A549 (cell line): Measurements from ENCODE around the gene GRID2. TPM values are rescaled to one million over a fixed set of nuclear protein-coding genes. Genes with fewer than 3 reads are reported as not detected.

Experiments used
- ATAC-seq, 2 experiments: fragments of 200-7000 bp in 1 of 2; fragments of >200 bp in 1 of 2; cut with Nextera tagmentation in 1 of 2; cut with Tn5 transposase in 1 of 2; 3 replicates each; pipeline versions ENCODE4 v1.8.0 to v1.9.1; 2018 to 2020; ENCODE audit warnings: mild to moderate bottlenecking in 1 of 2, moderate library complexity in 1 of 2
- CTCF ChIA-PET: fragments of 300-600 bp; sonication (Branson Sonifier 250); formaldehyde crosslinking; extraction: SDS; loops from one replicate; lab custom pipeline; 2021; ENCODE audit warnings: antibody characterized with exemption, inconsistent platforms; lab: Yijun Ruan, JAX
- POLR2A ChIA-PET: fragments of 350-600 bp; formaldehyde crosslinking; extraction: SDS; loops from one replicate; lab custom pipeline; 2021; ENCODE audit warnings: antibody characterized with exemption, inconsistent platforms; lab: Yijun Ruan, JAX
- DNase-seq, 2 experiments: peaks; one replicate each; pipeline versions ENCODE4 v3.0.0 to v3.0.0-alpha.2; 2011 to 2016; ENCODE audit warnings: low read depth in 1 of 2, low spot score in 1 of 2
- FAIRE-seq: peaks from 2 replicates; lab custom pipeline; 2011; peaks lifted over from hg19 to GRCh38; lab: Jason Lieb, UNC
- H3K27ac ChIP-seq, 2 experiments: fragments of >200 bp; sonication (Bioruptor Twin); formaldehyde crosslinking; 3 replicates each; pipeline ENCODE4 v1.5.1; 2016 to 2017
- H3K4me1 ChIP-seq: fragments of >200 bp; sonication (Bioruptor Twin); formaldehyde crosslinking; 3 replicates; pipeline ENCODE4 v1.6.1; 2016
- H3K4me2 ChIP-seq: fragments of >200 bp; sonication (Bioruptor Twin); formaldehyde crosslinking; 3 replicates; pipeline ENCODE4 v1.6.1; 2016
- H3K4me3 ChIP-seq: fragments of >200 bp; sonication (Bioruptor Twin); formaldehyde crosslinking; 3 replicates; pipeline ENCODE4 v1.5.1; 2016
- H3K9me3 ChIP-seq: fragments of >200 bp; sonication (Bioruptor Twin); formaldehyde crosslinking; 3 replicates; pipeline ENCODE4 v1.6.1; 2016
- ATOH8 ChIP-seq: fragments of 250-450 bp; sonication (Bioruptor Pico); IDR thresholded peaks from 2 replicates; pipeline ENCODE4 v1.5.0; 2020; ENCODE audit warnings: low read depth, mild to moderate bottlenecking, moderate library complexity
- BHLHE40 ChIP-seq: IDR thresholded peaks from 2 replicates; pipeline ENCODE4 v1.6.1; 2012; ENCODE audit warnings: low read depth, low read length, inconsistent platforms
- CEBPB ChIP-seq, 2 experiments: fragments of >200 bp in 1 of 2; sonication (Bioruptor Twin) in 1 of 2; formaldehyde crosslinking in 1 of 2; IDR thresholded peaks; 2 replicates each; pipeline ENCODE4 v1.6.1; 2012 to 2016
- CHD2 ChIP-seq: fragments of 150-350 bp; IDR thresholded peaks from 2 replicates; pipeline ENCODE4 v1.6.1; 2014; ENCODE audit warnings: low read length; ENCODE audit not compliant: partially characterized antibody
- E2F6 ChIP-seq: IDR thresholded peaks from 2 replicates; pipeline ENCODE4 v1.6.1; 2012; ENCODE audit warnings: low read depth, borderline replicate concordance
- ESRRA ChIP-seq: fragments of 150-350 bp; IDR thresholded peaks from 2 replicates; pipeline ENCODE4 v1.6.1; 2014; ENCODE audit warnings: mild to moderate bottlenecking, low read length, borderline replicate concordance
- HDAC2 ChIP-seq: fragments of 200-600 bp; sonication (generic); IDR thresholded peaks from 2 replicates; pipeline ENCODE4 v1.6.1; 2016
- HOXA7 ChIP-seq: fragments of 250-450 bp; sonication (Bioruptor Pico); IDR thresholded peaks from 2 replicates; pipeline ENCODE4 v1.5.0; 2020; ENCODE audit warnings: mild to moderate bottlenecking, moderate library complexity
- KDM1A ChIP-seq: fragments of 200-600 bp; sonication (generic); IDR thresholded peaks from 2 replicates; pipeline ENCODE4 v1.6.1; 2016; ENCODE audit warnings: low read depth, mild to moderate bottlenecking
- KDM5A ChIP-seq: fragments of 200-600 bp; sonication (generic); IDR thresholded peaks from 2 replicates; pipeline ENCODE4 v1.6.1; 2016; ENCODE audit warnings: antibody characterized with exemption, mild to moderate bottlenecking
- NFE2L2 ChIP-seq: fragments of 150-350 bp; conservative IDR thresholded peaks from 2 replicates; pipeline ENCODE4 v1.6.1; 2014; ENCODE audit warnings: low read length
- NR3C1 ChIP-seq: fragments of >200 bp; sonication (Bioruptor Twin); formaldehyde crosslinking; IDR thresholded peaks from 3 replicates; pipeline ENCODE4 v1.6.1; 2017
- PBX3 ChIP-seq: IDR thresholded peaks from 2 replicates; pipeline ENCODE4 v1.6.1; 2012
- PHF8 ChIP-seq: fragments of 200-600 bp; sonication (generic); IDR thresholded peaks from 2 replicates; pipeline ENCODE4 v1.6.1; 2016; ENCODE audit warnings: low read depth, mild to moderate bottlenecking, antibody characterized with exemption, moderate library complexity, borderline replicate concordance
- POLR2A ChIP-seq: IDR thresholded peaks from 2 replicates; pipeline ENCODE4 v1.6.1; 2012; ENCODE audit warnings: mild to moderate bottlenecking, low read length
- RAD21 ChIP-seq, 2 experiments: fragments of >200 bp in 1 of 2; sonication (Bioruptor Twin) in 1 of 2; formaldehyde crosslinking in 1 of 2; IDR thresholded peaks in 1 of 2; conservative IDR thresholded peaks in 1 of 2; 2 replicates in 1 of 2; 3 replicates in 1 of 2; pipeline ENCODE4 v1.6.1; 2012 to 2018; ENCODE audit warnings: inconsistent platforms in 1 of 2
- RARB ChIP-seq: fragments of 250-450 bp; sonication (Bioruptor Pico); IDR thresholded peaks from 2 replicates; pipeline ENCODE4 v1.8.0; 2021; ENCODE audit warnings: mild to moderate bottlenecking, moderate library complexity
- RCOR1 ChIP-seq: fragments of 150-350 bp; IDR thresholded peaks from 2 replicates; pipeline ENCODE4 v1.6.1; 2014; ENCODE audit warnings: antibody characterized with exemption, low read length, low read depth
- REST ChIP-seq: fragments of 200-600 bp; sonication (generic); IDR thresholded peaks from 2 replicates; pipeline ENCODE4 v1.6.1; 2016; ENCODE audit warnings: antibody characterized with exemption, mild to moderate bottlenecking, moderate library complexity
- RNF2 ChIP-seq: fragments of 200-600 bp; sonication (generic); IDR thresholded peaks from 2 replicates; pipeline ENCODE4 v1.6.1; 2016; ENCODE audit warnings: low read depth, mild to moderate bottlenecking, antibody characterized with exemption, moderate library complexity, borderline replicate concordance
- SMC3 ChIP-seq: fragments of >200 bp; sonication (Bioruptor Twin); formaldehyde crosslinking; IDR thresholded peaks from 3 replicates; pipeline ENCODE4 v1.6.1; 2018; ENCODE audit warnings: inconsistent platforms
- TP53 ChIP-seq: fragments of 250-450 bp; sonication (Bioruptor Pico); IDR thresholded peaks from 2 replicates; pipeline ENCODE4 v1.5.0; 2021; ENCODE audit warnings: mild to moderate bottlenecking, moderate library complexity
- USF2 ChIP-seq: fragments of 450-650 bp; IDR thresholded peaks from 2 replicates; pipeline ENCODE4 v1.6.1; 2014; ENCODE audit warnings: antibody characterized with exemption
- ZNF302 ChIP-seq: fragments of 250-450 bp; sonication (Bioruptor Pico); IDR thresholded peaks from 2 replicates; pipeline ENCODE4 v1.9.0; 2021; ENCODE audit warnings: inconsistent platforms, mild to moderate bottlenecking, moderate library complexity
- WGBS: methylation state at CpG from one replicate; pipeline ENCODE4 v1.1.6; 2017; ENCODE audit errors: missing lambda C conversion rate; 5-methylcytosine and 5-hydroxymethylcytosine counted together
- polyA plus RNA-seq, 4 experiments: library from polyadenylated mRNA; depleted of rRNA in 3 of 4; stranded (reverse); fragments of >200 nt; fragmentation: RNase III in 1 of 4; extraction: RNeasy Plus Mini Kit Qiagen cat#74134 plus additional on column Dnase treatment in 1 of 4; gene quantifications; 2 replicates in 3 of 4; 3 replicates in 1 of 4; pipeline ENCODE4 v1.2.3, GENCODE V29; 2011 to 2017

Gene GRID2
- polyA plus RNA-seq, 2 of the 4 experiments (the other 2 are of a cell fraction), result not detected

- ChIA-PET POLR2A (no interaction called here), CTCF (no interaction called here)
- DNase-seq, result no peak
- Histone ChIP-seq H3K4me1 (no peaks in the 10 kb centered on the region), H3K9me3 (no peaks in the 10 kb centered on the region), H3K27ac (no peak overlapping the region), H3K4me3 (no peak overlapping the region), H3K4me2 (no peak overlapping the region)
- TF ChIP-seq ESRRA (no peak), RNF2 (no peak), RARB (CRISPR knock-in tag) (no peak), ZNF302 (no peak), KDM1A (no peak), BHLHE40 (no peak), NFE2L2 (no peak)
- WGBS, result 58% methylated on average over 6 of the region's 6 CpGs
- no peak for ATAC-seq
- no peak for FAIRE-seq
Observed at GRCh38 chr4:93132631-93133030, 828.9 kb downstream of the GRID2 start.

- H3K4me2 ChIP-seq, result no peak overlapping the region
- ATAC-seq (no peak), DNase-seq (no peak), FAIRE-seq (no peak)
- H3K4me1 ChIP-seq, result no peaks in the 10 kb centered on the region
- H3K4me3 ChIP-seq, result no peak overlapping the region
- POLR2A ChIA-PET, result no interaction called here
- H3K27ac ChIP-seq, result no peak overlapping the region
- CTCF ChIA-PET, result no interaction called here
- H3K9me3 ChIP-seq, result no peaks in the 10 kb centered on the region
- TF ChIP-seq HOXA7 (CRISPR knock-in tag) (no peak), CHD2 (no peak), USF2 (no peak), BHLHE40 (no peak), CEBPB (IDR thresholded peaks at IDR 0.05) (no peak), PHF8 (no peak), TP53 (CRISPR knock-in tag) (no peak), NR3C1 (no peak), POLR2A (no peak), SMC3 (no peak), RCOR1 (no peak), KDM5A (no peak), HDAC2 (no peak), RAD21 (conservative IDR thresholded peaks at IDR 0.05 in 1 of 2, IDR thresholded peaks at IDR 0.05 in 1 of 2) (no peak)
Observed at GRCh38 chr4:93139118-93139517, 835.4 kb downstream of the GRID2 start.

GRCh38 chr4:93143902-93144301, 840.1 kb downstream of the GRID2 start:
- Histone ChIP-seq H3K4me1 (no peaks in the 10 kb centered on the region), H3K4me2 (no peak overlapping the region), H3K27ac (no peak overlapping the region), H3K9me3 (no peaks in the 10 kb centered on the region), H3K4me3 (no peak overlapping the region)
- CTCF ChIA-PET, result no interaction called here
- 63% methylated on average over 3 of the region's 3 CpGs for WGBS
- ATAC-seq (no peak), FAIRE-seq (no peak), DNase-seq (no peak)
- POLR2A ChIA-PET, result no interaction called here
- no peak for TF ChIP-seq ATOH8 (CRISPR knock-in tag)
- TF ChIP-seq E2F6, result no peak
- TF ChIP-seq KDM1A, result no peak
- no peak for TF ChIP-seq REST
- no peak for TF ChIP-seq PBX3
